Muscle of arm (tissue), 12 donors: ENCODE data around the gene SH3PXD2A. TPM values are rescaled to one million over a fixed set of nuclear protein-coding genes. Genes with fewer than 3 reads are reported as not detected.
A peak's percentile ranks its signal among the peaks of the same experiment; 100 is the strongest.
"Not testable (repeated sequence)": the region's sequence is repeated elsewhere in the genome, so short reads cannot be mapped to it uniquely, and the experiment has no call there.

Experiments
- DNase-seq: peaks from one replicate; pipeline ENCODE4 v3.0.0-alpha.2; 2013
- polyA plus RNA-seq, 12 donors: library from polyadenylated mRNA; unstranded; fragments of 120-200 nt; gene quantifications; one replicate each; pipeline ENCODE4 v1.2.1, GENCODE V29; 2013; ENCODE audit not compliant: insufficient read length in 12 of 12

The SH3PXD2A gene
- polyA plus RNA-seq, 12 donors: 67.6 to 154 (median 81.6) TPM

- DNase-seq: not testable (repeated sequence)
These were observed 248.3 kb downstream of the SH3PXD2A start for GRCh38 chr10:103607051-103607450.

- not testable (repeated sequence) for DNase-seq
These were observed 249.3 kb downstream of the SH3PXD2A start for GRCh38 chr10:103606097-103606438.

- no peak for DNase-seq
These were observed 249.8 kb downstream of the SH3PXD2A start for GRCh38 chr10:103605359-103606096.

- no peak for DNase-seq
These were observed 252.0 kb downstream of the SH3PXD2A start for GRCh38 chr10:103603382-103603781.

GRCh38 chr10:103602852-103603155, 252.6 kb downstream of the SH3PXD2A start:
- no peak for DNase-seq

GRCh38 chr10:103602028-103602851, 253.1 kb downstream of the SH3PXD2A start:
- DNase-seq: no peak

- no peak for DNase-seq
These were observed 254.3 kb downstream of the SH3PXD2A start for GRCh38 chr10:103600956-103601569.

GRCh38 chr10:103600325-103600724, 255.1 kb downstream of the SH3PXD2A start:
- no peak for DNase-seq

- no peak for DNase-seq
These were observed 255.5 kb downstream of the SH3PXD2A start for GRCh38 chr10:103599907-103600306.

GRCh38 chr10:103599211-103599610, 256.2 kb downstream of the SH3PXD2A start:
- DNase-seq: no peak

- DNase-seq: peak; percentile 78
These were observed 256.7 kb downstream of the SH3PXD2A start for GRCh38 chr10:103598654-103599115.

- no peak for DNase-seq
These were observed 258.4 kb downstream of the SH3PXD2A start for GRCh38 chr10:103597003-103597402.

GRCh38 chr10:103595933-103596726, 259.2 kb downstream of the SH3PXD2A start:
- DNase-seq: no peak

GRCh38 chr10:103593022-103593570, 262.3 kb downstream of the SH3PXD2A start:
- no peak for DNase-seq

- no peak for DNase-seq
These were observed 263.0 kb downstream of the SH3PXD2A start for GRCh38 chr10:103592186-103593021.

- no peak for DNase-seq
These were observed 264.6 kb downstream of the SH3PXD2A start for GRCh38 chr10:103590744-103591291.

- no peak for DNase-seq
These were observed 265.3 kb downstream of the SH3PXD2A start for GRCh38 chr10:103590060-103590459.

GRCh38 chr10:103589074-103589630, 266.2 kb downstream of the SH3PXD2A start:
- DNase-seq: no peak

- DNase-seq: no peak
These were observed 268.3 kb downstream of the SH3PXD2A start for GRCh38 chr10:103587073-103587472.

- no peak for DNase-seq
These were observed 270.4 kb downstream of the SH3PXD2A start for GRCh38 chr10:103585011-103585405.
